ENCODE measurements around the gene REG4.

- TF ChIP-seq POLR2A (IDR thresholded peaks at IDR 0.05) = no peak
- no peak for TF ChIP-seq CTCF (IDR thresholded peaks at IDR 0.05)
Observed at GRCh38 chr1:119783354-119784185, 27.7 kb downstream of the REG4 start.
